Neuronal stem cell (in vitro differentiated cells): ENCODE results near the gene THOC5. TPM values are rescaled to one million over a fixed set of nuclear protein-coding genes. Genes with fewer than 3 reads are reported as not detected.
A peak's percentile ranks its signal among the peaks of the same experiment; 100 is the strongest.
"Not testable (repeated sequence)": the region's sequence is repeated elsewhere in the genome, so short reads cannot be mapped to it uniquely, and the experiment has no call there.

Source experiments
- DNase-seq: peaks from one replicate; pipeline ENCODE4 v3.0.0-alpha.2; 2013; ENCODE audit warnings: low spot score
- H2AFZ ChIP-seq: one replicate; pipeline ENCODE4 v1.6.1; 2013; ENCODE audit warnings: mild to moderate bottlenecking, low read length, inconsistent platforms
- H2AK5ac ChIP-seq: 2 replicates; pipeline ENCODE4 v1.6.1; 2013; ENCODE audit warnings: low read depth, mild to moderate bottlenecking, inconsistent platforms, low read length, moderate library complexity, mixed read lengths
- H2BK120ac ChIP-seq: 2 replicates; pipeline ENCODE4 v1.6.1; 2013; ENCODE audit warnings: low read depth, mild to moderate bottlenecking, inconsistent platforms, low read length, moderate library complexity, mixed read lengths
- H2BK12ac ChIP-seq: one replicate; pipeline ENCODE4 v1.6.1; 2013; ENCODE audit warnings: low read length, inconsistent platforms
- H2BK15ac ChIP-seq: 2 replicates; pipeline ENCODE4 v1.6.1; 2013; ENCODE audit warnings: mild to moderate bottlenecking, low read length, inconsistent platforms, mixed read lengths
- H2BK5ac ChIP-seq: one replicate; pipeline ENCODE4 v1.6.1; 2013; ENCODE audit warnings: inconsistent platforms, mild to moderate bottlenecking, low read length, moderate library complexity
- H3K14ac ChIP-seq: one replicate; pipeline ENCODE4 v1.6.1; 2013; ENCODE audit warnings: low read length, inconsistent platforms
- H3K18ac ChIP-seq: 2 replicates; pipeline ENCODE4 v1.6.1; 2013; ENCODE audit warnings: low read length, inconsistent platforms
- H3K23ac ChIP-seq: 2 replicates; pipeline ENCODE4 v1.6.1; 2013; ENCODE audit warnings: low read depth, mild to moderate bottlenecking, mixed read lengths, low read length, inconsistent platforms; ENCODE audit not compliant: poor library complexity
- H3K27ac ChIP-seq: replicated peaks from 3 replicates; pipeline ENCODE4 v1.5.1; 2013; ENCODE audit warnings: low read length, inconsistent platforms
- H3K27me3 ChIP-seq, 3 experiments: 2 replicates each; pipeline ENCODE4 v1.6.1; 2013; ENCODE audit warnings: low read length in 3 of 3, mild to moderate bottlenecking in 2 of 3, inconsistent platforms in 1 of 3, low read depth in 1 of 3, mixed read lengths in 1 of 3, moderate library complexity in 1 of 3; ENCODE audit not compliant: control insufficient read depth in 3 of 3, insufficient read depth in 3 of 3
- H3K36me3 ChIP-seq, 2 donors: replicated peaks in 1 of 2; 2 replicates each; pipeline ENCODE4 v1.6.1; 2013; ENCODE audit warnings: low read length in 2 of 2; ENCODE audit not compliant: control insufficient read depth in 2 of 2, insufficient read depth in 2 of 2
- H3K4ac ChIP-seq: 2 replicates; pipeline ENCODE4 v1.6.1; 2013; ENCODE audit warnings: inconsistent platforms, mild to moderate bottlenecking, low read length, moderate library complexity
- H3K4me1 ChIP-seq, 2 donors: 1 replicate in 1 of 2; 2 replicates in 1 of 2; pipeline ENCODE4 v1.6.1; 2013; ENCODE audit warnings: low read length in 2 of 2, low read depth in 1 of 2; ENCODE audit not compliant: control insufficient read depth in 2 of 2, insufficient read depth in 1 of 2
- H3K4me2 ChIP-seq: one replicate; pipeline ENCODE4 v1.6.1; 2013; ENCODE audit warnings: mild to moderate bottlenecking, low read length, inconsistent platforms; ENCODE audit not compliant: insufficient read depth, poor library complexity, severe bottlenecking
- H3K4me3 ChIP-seq, 2 donors: 2 replicates each; pipeline ENCODE4 v1.5.1; 2013; ENCODE audit warnings: low read length in 2 of 2, mild to moderate bottlenecking in 2 of 2, inconsistent platforms in 1 of 2, moderate library complexity in 1 of 2
- H3K79me1 ChIP-seq: one replicate; pipeline ENCODE4 v1.6.1; 2013; ENCODE audit warnings: low read depth, mild to moderate bottlenecking, inconsistent platforms, low read length, moderate library complexity
- H3K9ac ChIP-seq: one replicate; pipeline ENCODE4 v1.6.1; 2013; ENCODE audit warnings: mild to moderate bottlenecking, low read depth, low read length, inconsistent platforms; ENCODE audit not compliant: poor library complexity
- H3K9me3 ChIP-seq, 2 donors: replicated peaks in 1 of 2; 2 replicates each; pipeline versions ENCODE3 to v1.6.1; 2013; ENCODE audit warnings: low read length in 2 of 2, mild to moderate bottlenecking in 2 of 2, inconsistent platforms in 1 of 2, low read depth in 1 of 2, mixed read lengths in 1 of 2, moderate library complexity in 1 of 2; ENCODE audit not compliant: control insufficient read depth in 2 of 2, insufficient read depth in 1 of 2
- H4K8ac ChIP-seq: one replicate; pipeline ENCODE4 v1.6.1; 2013; ENCODE audit warnings: low read depth, mild to moderate bottlenecking, inconsistent platforms, low read length, moderate library complexity
- H4K91ac ChIP-seq: one replicate; pipeline ENCODE4 v1.6.1; 2013; ENCODE audit warnings: low read length, low read depth, mild to moderate bottlenecking, inconsistent platforms; ENCODE audit not compliant: poor library complexity
- WGBS, 2 donors: extraction: QIAGEN DNeasy Blood & Tissue Kit; methylation state at CpG; one replicate each; pipeline ENCODE4 v1.1.7; 2013; ENCODE audit warnings: missing lambda C conversion rate in 2 of 2, mixed read lengths in 1 of 2; ENCODE audit not compliant: insufficient read length in 2 of 2, insufficient replicate concordance in 1 of 2; ENCODE audit errors: extremely low coverage in 2 of 2; 5-methylcytosine and 5-hydroxymethylcytosine counted together
- polyA plus RNA-seq, 2 experiments: library from polyadenylated mRNA; stranded (reverse); fragments of 200-250 nt; gene quantifications; one replicate each; pipeline ENCODE4 v1.2.3, GENCODE V29; 2013

THOC5 gene
- 16.1 TPM for polyA plus RNA-seq (2013, experiment 1 of 2)
- polyA plus RNA-seq (2013, experiment 2 of 2) = 16.1 TPM

- WGBS, 2 donors = no CpG with 5 or more reads among the region's 44 CpGs
- H3K79me1 ChIP-seq = peaks cover 2% of the 10 kb centered on the region
- H3K36me3 ChIP-seq = peaks cover 36 to 66% of the 10 kb centered on the region in 2 donors
- H2AFZ ChIP-seq = peak within 1 kb of the TSS; percentile 92
- peaks cover 0 to 2% of the 10 kb centered on the region in 2 donors for H3K4me1 ChIP-seq
- peak within 1 kb of the TSS; percentile 91 for H3K9ac ChIP-seq
- no peak within 1 kb of the TSS for H4K8ac ChIP-seq
- H3K4me3 ChIP-seq = peak within 1 kb of the TSS; percentile 67 to 85
- no peak within 1 kb of the TSS for H2BK12ac ChIP-seq
- no peak within 1 kb of the TSS for H2BK15ac ChIP-seq
- H3K18ac ChIP-seq = peak within 1 kb of the TSS; percentile 49
- no peak within 1 kb of the TSS for H3K14ac ChIP-seq
- H2BK5ac ChIP-seq = peak within 1 kb of the TSS; percentile 33
- H3K27me3 ChIP-seq = no peaks in the 10 kb centered on the region
- H3K4me2 ChIP-seq = peak within 1 kb of the TSS; percentile 75
- H2BK120ac ChIP-seq = no peak within 1 kb of the TSS
- H2AK5ac ChIP-seq = peak within 1 kb of the TSS; percentile 51
- H3K4ac ChIP-seq = no peak within 1 kb of the TSS
- peak within 1 kb of the TSS; percentile 75 for H3K23ac ChIP-seq
- H4K91ac ChIP-seq = no peak within 1 kb of the TSS
- peak within 1 kb of the TSS; percentile 65 for H3K27ac ChIP-seq
- no peaks in the 10 kb centered on the region for H3K9me3 ChIP-seq
- DNase-seq = peak; percentile 85
Observed at GRCh38 chr22:29553351-29554224, at the start of gene THOC5. THOC5 (minus strand) TSS chr22:29553757; CDS start chr22:29549147, 4,610 bp downstream.

- no peak overlapping the region for H4K91ac ChIP-seq
- peaks cover 0 to 4% of the 10 kb centered on the region in 2 donors for H3K9me3 ChIP-seq
- no peak overlapping the region for H3K4me2 ChIP-seq
- no peaks in the 10 kb centered on the region for H3K4me1 ChIP-seq
- no peak for DNase-seq
- no peaks in the 10 kb centered on the region for H3K36me3 ChIP-seq
- H2AK5ac ChIP-seq = peak overlapping the region; percentile 56
- no peak overlapping the region for H3K18ac ChIP-seq
- no peak overlapping the region for H3K14ac ChIP-seq
- H2BK5ac ChIP-seq = no peak overlapping the region
- no peak overlapping the region for H2BK15ac ChIP-seq
- H3K27ac ChIP-seq = no peak overlapping the region
- no peak overlapping the region for H2BK120ac ChIP-seq
- H3K4ac ChIP-seq = no peak overlapping the region
- H3K27me3 ChIP-seq = no peaks in the 10 kb centered on the region
- H3K79me1 ChIP-seq = no peaks in the 10 kb centered on the region
- WGBS, 2 donors = no CpG with 5 or more reads among the region's 3 CpGs
- H3K4me3 ChIP-seq = no peak overlapping the region
- no peak overlapping the region for H2BK12ac ChIP-seq
- no peak overlapping the region for H3K9ac ChIP-seq
- H3K23ac ChIP-seq = no peak overlapping the region
- H2AFZ ChIP-seq = peak overlapping the region; percentile 75
- H4K8ac ChIP-seq = no peak overlapping the region
Observed at GRCh38 chr22:29598684-29599020, 45.1 kb upstream of the THOC5 start.

GRCh38 chr22:29597871-29598683, 44.5 kb upstream of the THOC5 start:
- not testable (repeated sequence) for H3K79me1 ChIP-seq, H3K4me1 ChIP-seq, DNase-seq, H3K27me3 ChIP-seq, H3K4me3 ChIP-seq, H4K8ac ChIP-seq, H3K14ac ChIP-seq, H2BK5ac ChIP-seq, H3K36me3 ChIP-seq, H3K4ac ChIP-seq, H2BK120ac ChIP-seq, H3K18ac ChIP-seq, H3K23ac ChIP-seq, H2BK15ac ChIP-seq, H4K91ac ChIP-seq, H3K9me3 ChIP-seq, H3K27ac ChIP-seq
- Histone ChIP-seq H3K9ac (peak overlapping the region; percentile 44), H2AK5ac (peak overlapping the region; percentile 56), H3K4me2 (peak overlapping the region; percentile 18), H2BK12ac (peak overlapping the region; percentile 41), H2AFZ (peak overlapping the region; percentile 75)
- WGBS, 2 donors = no CpG with 5 or more reads among the region's 57 CpGs

- Histone ChIP-seq H4K91ac (no peak overlapping the region), H3K9me3 (no peaks in the 10 kb centered on the region), H3K9ac (no peak overlapping the region), H2BK5ac (no peak overlapping the region), H2AK5ac (no peak overlapping the region), H3K27me3 (no peaks in the 10 kb centered on the region), H3K4me2 (no peak overlapping the region), H3K36me3 (no peaks in the 10 kb centered on the region), H3K23ac (no peak overlapping the region), H3K4me1 (no peaks in the 10 kb centered on the region), H3K4ac (no peak overlapping the region), H4K8ac (no peak overlapping the region), H3K18ac (no peak overlapping the region), H3K4me3 (no peak overlapping the region), H2BK120ac (no peak overlapping the region), H3K27ac (no peak overlapping the region), H3K14ac (no peak overlapping the region), H3K79me1 (no peaks in the 10 kb centered on the region), H2AFZ (no peak overlapping the region), H2BK12ac (no peak overlapping the region), H2BK15ac (no peak overlapping the region)
- no CpG with 5 or more reads among the region's 10 CpGs for WGBS, 2 donors
- no peak for DNase-seq
Observed at GRCh38 chr22:29596408-29596807, 42.9 kb upstream of the THOC5 start.
